Breast epithelium (tissue), 4 donors: ENCODE results near the gene SLC6A11. TPM values are rescaled to one million over a fixed set of nuclear protein-coding genes. Genes with fewer than 3 reads are reported as not detected.

Experiments used
- DNase-seq, 2 donors: peaks; one replicate each; pipeline ENCODE4 v3.0.0-alpha.2; 2019; ENCODE audit warnings: low spot score in 2 of 2
- H3K27ac ChIP-seq, 2 donors: fragments of 200-600 bp; sonication (generic) in 1 of 2; one replicate each; pipeline ENCODE4 v1.5.1; 2016 to 2019; ENCODE audit warnings: mild to moderate bottlenecking in 1 of 2
- H3K27me3 ChIP-seq, 2 donors: fragments of 200-600 bp; sonication (generic) in 1 of 2; one replicate each; pipeline versions ENCODE4 v1.5.1 to v1.6.0; 2017 to 2019; ENCODE audit warnings: control low read depth in 1 of 2, mild to moderate bottlenecking in 1 of 2
- H3K36me3 ChIP-seq: fragments of 200-600 bp; one replicate; pipeline ENCODE4 v1.5.1; 2019
- H3K4me1 ChIP-seq, 2 donors: fragments of 200-600 bp; sonication (generic); one replicate each; pipeline ENCODE4 v1.5.1; 2016 to 2019; ENCODE audit warnings: control low read depth in 1 of 2
- H3K4me3 ChIP-seq, 3 donors: fragments of 200-600 bp; sonication (generic); 1 replicate in 2 of 3; 2 replicates in 1 of 3; pipeline ENCODE4 v1.5.1; 2016 to 2019; ENCODE audit warnings: mild to moderate bottlenecking in 3 of 3, moderate library complexity in 2 of 3
- H3K9me3 ChIP-seq, 2 donors: fragments of 200-600 bp; sonication (generic) in 1 of 2; one replicate each; pipeline ENCODE4 v1.5.1; 2016 to 2019; ENCODE audit warnings: control low read depth in 1 of 2
- POLR2A ChIP-seq: fragments of 450-650 bp; IDR thresholded peaks from one replicate; pipeline ENCODE4 v1.6.1; 2016; ENCODE audit warnings: antibody characterized with exemption, mild to moderate bottlenecking, moderate library complexity
- POLR2AphosphoS5 ChIP-seq, 3 donors: sonication (generic); formaldehyde crosslinking; IDR thresholded peaks; one replicate each; pipeline ENCODE4 v1.6.1; 2017; ENCODE audit warnings: antibody characterized with exemption in 3 of 3
- intact Hi-C: fragments of 100-400 bp; cut with DNase I; formaldehyde crosslinking; loops from one replicate; pipeline ENCODE4 v1.15.1; 2023; ENCODE audit warnings: low total_unique reads
- total RNA-seq, 3 donors: library from RNA; depleted of rRNA; stranded (reverse); fragments of >200 nt; gene quantifications; one replicate each; pipeline ENCODE4 v1.1.0, GENCODE V29; 2016
- TF ChIP-seq, protein P1 (sequence below), 3 donors: fragments of 450-650 bp; IDR thresholded peaks; one replicate each; pipeline ENCODE4 v1.5.1; 2016 to 2017; ENCODE audit warnings: antibody characterized with exemption in 3 of 3, mild to moderate bottlenecking in 3 of 3, moderate library complexity in 3 of 3

Gene SLC6A11
- total RNA-seq, 3 donors from 2014 or later, result under 0.01 to 0.15 TPM; not detected in 1

DNA sequence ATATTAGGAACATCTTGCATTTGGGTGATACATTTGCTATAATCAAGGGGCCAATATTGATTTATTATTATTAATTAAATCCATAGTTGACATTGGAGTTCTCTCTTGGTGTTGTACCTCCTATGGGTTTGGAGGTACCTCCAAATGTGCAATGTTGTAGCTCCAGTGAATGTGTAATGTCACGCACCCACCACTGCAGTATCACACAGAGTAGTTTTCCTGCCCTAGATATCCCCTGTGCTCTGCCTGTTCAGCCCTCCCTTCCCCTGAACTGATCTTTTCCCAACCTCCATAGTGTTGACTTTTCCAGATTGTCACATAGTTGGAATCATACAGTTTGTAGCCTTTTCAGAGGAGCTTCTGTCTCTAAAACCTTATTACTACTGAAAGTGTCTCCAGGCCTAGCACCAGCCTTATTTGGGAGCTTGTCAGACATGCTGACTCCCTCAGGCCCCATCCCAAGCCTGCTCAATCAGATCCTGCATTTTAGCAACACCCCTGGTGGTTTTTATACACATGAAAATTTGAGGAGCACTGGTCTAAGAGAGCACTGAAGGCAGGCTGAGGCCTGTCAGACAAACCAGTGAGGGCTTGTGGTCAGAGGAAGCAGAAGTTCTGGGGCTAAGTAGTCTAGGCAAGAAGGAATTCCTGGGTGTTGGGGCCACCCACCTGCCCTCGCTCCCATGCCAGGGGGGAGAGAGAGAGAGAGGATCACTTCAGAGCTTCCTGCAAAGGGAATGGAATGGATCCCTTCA lies 73.4 kb downstream of the SLC6A11 start:
- H3K27me3 ChIP-seq, result no peaks in the 10 kb centered on the region
- intact Hi-C loops, result no loop called here
- DNase-seq, result no peak
- no peak overlapping the region for H3K27ac ChIP-seq
- TF ChIP-seq POLR2A (no peak), POLR2AphosphoS5 (IDR thresholded peaks at IDR 0.05) (no peak)
- TF ChIP-seq, protein P1, sequence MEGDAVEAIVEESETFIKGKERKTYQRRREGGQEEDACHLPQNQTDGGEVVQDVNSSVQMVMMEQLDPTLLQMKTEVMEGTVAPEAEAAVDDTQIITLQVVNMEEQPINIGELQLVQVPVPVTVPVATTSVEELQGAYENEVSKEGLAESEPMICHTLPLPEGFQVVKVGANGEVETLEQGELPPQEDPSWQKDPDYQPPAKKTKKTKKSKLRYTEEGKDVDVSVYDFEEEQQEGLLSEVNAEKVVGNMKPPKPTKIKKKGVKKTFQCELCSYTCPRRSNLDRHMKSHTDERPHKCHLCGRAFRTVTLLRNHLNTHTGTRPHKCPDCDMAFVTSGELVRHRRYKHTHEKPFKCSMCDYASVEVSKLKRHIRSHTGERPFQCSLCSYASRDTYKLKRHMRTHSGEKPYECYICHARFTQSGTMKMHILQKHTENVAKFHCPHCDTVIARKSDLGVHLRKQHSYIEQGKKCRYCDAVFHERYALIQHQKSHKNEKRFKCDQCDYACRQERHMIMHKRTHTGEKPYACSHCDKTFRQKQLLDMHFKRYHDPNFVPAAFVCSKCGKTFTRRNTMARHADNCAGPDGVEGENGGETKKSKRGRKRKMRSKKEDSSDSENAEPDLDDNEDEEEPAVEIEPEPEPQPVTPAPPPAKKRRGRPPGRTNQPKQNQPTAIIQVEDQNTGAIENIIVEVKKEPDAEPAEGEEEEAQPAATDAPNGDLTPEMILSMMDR (IDR thresholded peaks at IDR 0.05), result no peak
- no peaks in the 10 kb centered on the region for H3K36me3 ChIP-seq
- H3K4me3 ChIP-seq, result no peak overlapping the region
- peaks cover 10 to 18% of the 10 kb centered on the region in 2 donors for H3K9me3 ChIP-seq
- H3K4me1 ChIP-seq, result no peaks in the 10 kb centered on the region

- intact Hi-C loops, result no loop called here
- DNase-seq, result no peak
- H3K27me3 ChIP-seq, result no peaks in the 10 kb centered on the region
These were observed 74.6 kb downstream of the SLC6A11 start for GRCh38 chr3:10890665-10891064.

DNA sequence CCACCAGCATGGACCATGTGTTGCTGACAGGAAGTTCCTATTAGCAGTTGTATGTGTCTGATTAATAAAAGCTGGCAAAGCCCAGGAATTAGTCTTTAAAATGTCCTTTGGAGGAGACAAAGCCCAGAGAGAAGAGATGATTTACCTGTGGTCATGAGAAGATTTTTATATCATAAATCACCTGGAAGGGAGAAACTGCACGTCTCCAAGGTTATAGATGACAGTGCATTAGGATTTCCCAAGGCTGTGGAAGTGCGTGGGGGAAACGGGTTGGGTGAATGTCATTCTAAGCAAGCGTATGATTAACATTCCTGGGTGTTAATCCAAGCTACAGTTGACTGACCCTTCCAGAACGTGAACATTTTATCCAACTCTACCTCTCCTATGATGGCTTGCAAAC lies 76.6 kb downstream of the SLC6A11 start:
- intact Hi-C loops, result no loop called here
- H3K9me3 ChIP-seq, result peaks cover 10 to 18% of the 10 kb centered on the region in 2 donors
- DNase-seq, result no peak
- H3K27me3 ChIP-seq, result no peaks in the 10 kb centered on the region
- TF ChIP-seq, protein P1 (IDR thresholded peaks at IDR 0.05), result no peak
- TF ChIP-seq POLR2AphosphoS5 (IDR thresholded peaks at IDR 0.05) (no peak), POLR2A (no peak)
- H3K36me3 ChIP-seq, result no peaks in the 10 kb centered on the region
- H3K4me3 ChIP-seq, result no peak overlapping the region
- H3K27ac ChIP-seq, result no peak overlapping the region
- no peaks in the 10 kb centered on the region for H3K4me1 ChIP-seq

More at GRCh38 chr3:10890665-10891064, 74.6 kb downstream of the SLC6A11 start:
- Histone ChIP-seq H3K4me1 (no peaks in the 10 kb centered on the region), H3K9me3 (peaks cover 10 to 18% of the 10 kb centered on the region in 2 donors), H3K4me3 (no peak overlapping the region), H3K36me3 (no peaks in the 10 kb centered on the region), H3K27ac (no peak overlapping the region)
- TF ChIP-seq POLR2AphosphoS5 (IDR thresholded peaks at IDR 0.05), result no peak
- TF ChIP-seq POLR2A, result no peak
- TF ChIP-seq, protein P1 (IDR thresholded peaks at IDR 0.05), result no peak

- intact Hi-C loops, result no loop called here
- TF ChIP-seq POLR2AphosphoS5 (IDR thresholded peaks at IDR 0.05), result no peak
- no peak for DNase-seq
- Histone ChIP-seq H3K4me1 (no peaks in the 10 kb centered on the region), H3K4me3 (no peak overlapping the region), H3K9me3 (peaks cover 6 to 16% of the 10 kb centered on the region in 2 donors), H3K27me3 (no peaks in the 10 kb centered on the region), H3K36me3 (no peaks in the 10 kb centered on the region), H3K27ac (no peak overlapping the region)
These were observed 85.4 kb downstream of the SLC6A11 start for GRCh38 chr3:10901296-10901945.

- no peaks in the 10 kb centered on the region for H3K27me3 ChIP-seq
- no peaks in the 10 kb centered on the region for H3K4me1 ChIP-seq
- no peaks in the 10 kb centered on the region for H3K36me3 ChIP-seq
- TF ChIP-seq, protein P1 (IDR thresholded peaks at IDR 0.05), result no peak
- TF ChIP-seq POLR2A (no peak), POLR2AphosphoS5 (IDR thresholded peaks at IDR 0.05) (no peak)
- no peak overlapping the region for H3K27ac ChIP-seq
- DNase-seq, result no peak
- intact Hi-C loops, result no loop called here
- H3K9me3 ChIP-seq, result peaks cover 13 to 44% of the 10 kb centered on the region in 2 donors
- no peak overlapping the region for H3K4me3 ChIP-seq
These were observed 91.2 kb downstream of the SLC6A11 start for GRCh38 chr3:10907262-10907661.
